Measurements from ENCODE around the gene TRPV4.
"Not testable (repeated sequence)": the region's sequence is repeated elsewhere in the genome, so short reads cannot be mapped to it uniquely, and the experiment has no call there.

Gene TRPV4

GRCh38 chr12:109858764-109859163 lies 25.6 kb upstream of the TRPV4 start:
- DNase-seq = no peak

GRCh38 chr12:109857715-109858114 lies 24.5 kb upstream of the TRPV4 start:
- DNase-seq = no peak

DNA sequence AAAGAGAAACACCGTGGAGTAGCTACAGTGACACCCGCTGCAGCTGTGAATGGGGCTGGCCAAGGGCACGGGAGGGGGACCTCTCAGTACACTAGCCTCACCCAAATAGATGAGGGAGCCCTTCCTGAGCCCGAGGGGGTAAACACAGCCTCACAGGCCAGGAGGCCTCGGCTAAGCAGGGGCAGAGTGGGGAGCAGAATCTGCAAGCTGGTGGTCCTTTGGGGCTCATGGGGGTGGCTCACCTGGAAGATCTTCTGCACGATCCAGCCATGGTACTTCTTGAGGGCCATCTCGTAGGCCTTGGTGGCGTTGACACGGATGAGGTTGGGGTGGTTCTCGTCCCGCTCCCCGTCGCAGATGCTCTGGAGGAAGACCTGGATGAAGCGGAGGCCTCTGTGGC lies 22.2 kb upstream of the TRPV4 start:
- no peak for DNase-seq

- DNase-seq = not testable (repeated sequence)
These were observed 17.3 kb upstream of the TRPV4 start for GRCh38 chr12:109850518-109850917.

- DNase-seq = no peak
These were observed 14.0 kb upstream of the TRPV4 start for GRCh38 chr12:109847142-109847735.

DNA sequence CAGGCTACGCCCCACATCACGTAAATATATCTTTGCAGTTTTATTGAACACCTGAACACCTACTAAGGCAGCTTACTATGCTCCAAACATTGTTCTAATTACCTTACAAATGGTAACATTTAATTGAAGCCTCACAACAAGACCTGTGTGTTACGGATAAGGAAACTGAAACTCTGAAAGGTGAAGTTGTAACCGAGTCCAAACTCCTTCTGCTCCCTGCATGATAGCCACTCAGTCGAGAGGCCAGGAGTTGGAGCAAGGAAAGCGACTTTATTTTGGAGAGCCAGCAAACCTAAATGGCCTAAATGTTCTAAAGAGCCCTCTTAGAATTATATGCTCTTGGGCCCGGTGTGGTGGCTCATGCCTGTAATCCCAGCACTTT lies 12.6 kb upstream of the TRPV4 start:
- DNase-seq = no peak

GRCh38 chr12:109844983-109845823 lies 12.0 kb upstream of the TRPV4 start:
- DNase-seq = peak; percentile 77

- no peak for DNase-seq
These were observed 10.9 kb upstream of the TRPV4 start for GRCh38 chr12:109844091-109844490.

GRCh38 chr12:109842021-109842420 lies 8.8 kb upstream of the TRPV4 start:
- no peak for DNase-seq

- DNase-seq = no peak
These were observed 8.2 kb upstream of the TRPV4 start for GRCh38 chr12:109841356-109841755.

DNA sequence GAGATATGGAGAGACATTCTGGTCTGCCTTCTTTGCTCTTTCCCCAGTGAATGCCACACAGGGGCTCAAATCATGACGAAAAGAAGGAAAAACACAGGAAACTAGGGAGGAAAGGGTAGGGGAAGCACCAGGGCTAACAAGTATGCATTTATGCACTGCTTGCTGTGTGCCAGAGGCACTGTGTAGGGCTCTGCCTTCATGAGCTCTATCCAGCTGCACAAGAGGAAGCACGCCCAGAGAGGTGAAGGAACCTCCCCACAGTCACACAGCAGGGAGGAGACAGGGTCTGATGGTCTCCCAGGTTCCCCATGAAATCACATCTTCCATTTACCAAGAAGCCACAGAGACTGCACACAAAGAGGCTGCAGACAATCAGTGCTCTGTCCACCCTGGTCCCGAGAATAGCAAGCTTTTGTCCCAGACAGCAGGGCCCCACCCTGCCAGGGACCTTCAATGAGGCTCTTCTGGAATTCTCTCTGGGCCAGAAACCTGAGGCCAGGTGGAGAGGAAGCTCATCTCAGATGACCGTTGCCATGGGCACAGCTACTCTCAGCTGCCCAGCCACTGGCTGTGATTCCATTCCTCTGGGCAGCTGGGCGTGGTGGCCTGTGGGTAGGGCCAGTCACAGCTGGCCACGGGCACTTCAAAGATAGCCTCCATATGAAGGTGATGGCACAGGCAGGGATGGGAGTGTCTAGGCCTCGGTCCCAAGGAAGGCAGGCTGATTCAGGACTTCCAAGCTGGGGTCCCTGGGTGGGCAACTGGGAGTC lies 7.3 kb upstream of the TRPV4 start:
- DNase-seq = no peak

DNA sequence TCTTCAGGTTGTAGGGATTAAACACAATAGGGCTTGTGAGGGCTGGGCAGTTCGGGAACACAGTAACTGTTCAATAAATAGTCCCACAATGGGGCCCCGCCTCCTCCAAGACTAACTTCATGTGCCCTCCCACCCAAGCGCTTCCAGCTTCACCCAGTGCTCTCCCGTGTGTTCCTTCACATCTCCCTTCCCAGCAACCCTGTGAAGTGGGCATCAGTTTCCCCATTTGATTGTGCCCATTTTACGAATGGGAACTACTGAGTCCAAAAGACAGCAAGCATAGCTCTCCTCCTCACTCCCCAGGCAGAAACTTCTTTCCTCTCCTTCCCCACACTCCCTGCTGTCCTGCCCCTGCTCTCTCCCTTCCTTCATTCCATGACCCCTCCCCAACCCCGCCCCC lies 6.2 kb upstream of the TRPV4 start:
- no peak for DNase-seq

- DNase-seq = no peak
These were observed 3.7 kb upstream of the TRPV4 start for GRCh38 chr12:109836916-109837315.

- DNase-seq = no peak
These were observed 2.6 kb upstream of the TRPV4 start for GRCh38 chr12:109835827-109836226.

- no peak for DNase-seq
These were observed 474 bp downstream of the TRPV4 start for GRCh38 chr12:109832541-109833306.

DNA sequence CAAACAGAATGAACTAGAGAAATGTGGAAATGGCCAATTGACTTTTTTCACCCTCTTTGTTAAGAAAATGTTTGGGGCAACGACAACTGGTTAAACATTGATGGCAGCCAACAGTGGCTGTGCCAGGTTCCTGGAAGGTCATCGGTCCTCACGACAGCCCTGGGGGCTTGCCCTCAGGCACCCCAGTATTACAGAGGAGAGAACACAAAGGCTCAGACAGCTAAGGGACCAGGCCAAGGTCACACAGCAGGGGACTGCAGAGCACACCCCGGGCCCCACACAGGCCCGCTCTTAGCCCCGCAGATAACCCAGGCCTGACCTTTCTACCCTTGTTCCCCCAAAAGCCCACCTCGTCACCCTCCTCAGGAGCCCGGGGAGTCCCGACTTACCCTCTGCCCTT lies 1.3 kb downstream of the TRPV4 start:
- no peak for DNase-seq

DNA sequence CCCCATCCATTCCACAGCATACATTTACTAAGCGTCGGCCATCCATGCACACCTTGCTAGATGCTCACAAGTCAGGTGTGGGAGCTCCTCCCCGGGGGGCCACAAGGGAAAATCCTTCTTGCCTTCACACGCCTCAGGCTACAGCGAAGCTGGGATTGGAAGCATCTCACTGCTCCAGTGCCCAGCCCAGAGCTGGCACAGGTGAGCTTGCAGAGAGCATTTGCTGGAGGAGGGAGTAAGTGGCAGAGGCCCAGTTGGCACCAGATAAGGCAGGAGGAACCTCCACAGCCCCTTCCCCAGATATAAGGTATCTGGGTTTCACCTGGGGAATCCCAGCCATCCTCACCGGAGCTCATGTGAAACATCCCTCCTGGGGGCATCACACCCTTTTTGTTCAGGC lies 1.8 kb downstream of the TRPV4 start:
- DNase-seq = no peak

GRCh38 chr12:109830718-109831117 lies 2.5 kb downstream of the TRPV4 start:
- DNase-seq = no peak

- no peak for DNase-seq
These were observed 2.9 kb downstream of the TRPV4 start for GRCh38 chr12:109830267-109830666.

DNA sequence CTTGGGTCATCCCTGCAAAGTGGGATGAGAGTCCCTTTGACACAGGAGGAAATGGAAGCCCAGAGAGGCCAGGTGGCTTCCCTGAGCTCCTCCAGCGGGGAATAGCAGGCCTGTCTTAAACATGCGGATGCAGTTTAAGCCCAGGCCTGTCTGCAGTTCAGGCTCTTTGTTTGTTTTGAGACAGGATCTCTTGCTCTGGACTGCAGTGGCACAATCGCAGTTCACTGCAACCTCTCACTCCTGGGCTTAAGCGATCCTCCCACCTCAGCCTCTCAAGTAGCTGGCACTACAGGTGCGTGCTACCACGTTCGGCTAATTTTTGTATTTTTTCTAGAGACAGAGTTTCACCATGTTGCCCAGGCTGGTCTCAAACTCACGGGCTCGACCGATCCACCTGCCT lies 3.5 kb downstream of the TRPV4 start:
- no peak for DNase-seq

DNA sequence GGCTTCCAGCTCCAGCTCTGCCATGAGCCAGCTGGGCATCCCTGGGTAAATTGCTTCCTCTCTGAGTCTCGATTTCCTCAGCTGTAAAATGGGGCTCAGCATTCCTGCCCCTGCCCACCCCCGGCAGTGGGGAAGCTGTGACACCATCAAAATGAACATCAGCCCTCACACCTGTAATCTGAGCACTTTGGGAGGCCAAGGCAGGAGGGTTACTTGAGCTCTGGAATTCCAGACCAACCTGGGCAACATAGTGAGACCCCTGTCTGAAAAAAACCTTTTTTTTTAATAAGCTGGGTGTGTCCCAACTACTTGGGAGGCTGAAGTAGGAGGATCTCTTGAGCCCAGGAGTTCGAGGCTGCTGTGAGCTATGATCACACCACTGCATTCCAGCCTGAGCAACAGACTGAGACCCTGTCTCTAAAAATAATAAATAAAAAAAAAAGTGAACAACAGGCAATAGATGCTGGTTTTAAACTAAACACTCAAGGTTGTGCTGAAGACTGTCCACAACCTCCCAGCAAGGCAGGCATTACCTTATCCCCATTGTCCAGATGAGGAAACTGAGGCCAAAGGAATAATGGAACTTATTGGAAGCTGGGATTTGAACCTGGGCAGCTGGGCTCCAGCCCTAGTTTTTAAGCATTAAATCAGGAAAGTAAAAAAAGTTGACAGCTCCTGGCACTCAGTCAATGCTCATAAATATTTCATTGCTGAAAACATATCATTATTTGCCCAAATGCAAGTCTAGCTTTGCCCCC lies 4.3 kb downstream of the TRPV4 start:
- no peak for DNase-seq

Measured in activated CD4-positive, alpha-beta T cell treated with anti-CD3 and anti-CD28 coated beads for 1 hour (primary cell).